H9 (cell line): ENCODE results near the gene MOB3C. TPM values are rescaled to one million over a fixed set of nuclear protein-coding genes. Genes with fewer than 3 reads are reported as not detected.

Source experiments
- DNase-seq: peaks from one replicate; pipeline ENCODE4 v3.0.0-alpha.2; 2017
- H2AFZ ChIP-seq: one replicate; pipeline ENCODE4 v1.6.1; 2013; ENCODE audit warnings: mild to moderate bottlenecking, low read length, control low read depth, moderate library complexity
- H2AK5ac ChIP-seq: 2 replicates; pipeline ENCODE4 v1.6.1; 2013; ENCODE audit warnings: low read length, control low read depth, mixed read lengths; ENCODE audit not compliant: insufficient read length
- H2BK120ac ChIP-seq: one replicate; pipeline ENCODE4 v1.6.1; 2013; ENCODE audit warnings: low read depth, mild to moderate bottlenecking, low read length, control low read depth, inconsistent platforms; ENCODE audit not compliant: poor library complexity, severe bottlenecking
- H2BK12ac ChIP-seq: 2 replicates; pipeline ENCODE4 v1.6.1; 2013; ENCODE audit warnings: low read length, control low read depth, mixed read lengths, low read depth; ENCODE audit not compliant: insufficient read length
- H2BK15ac ChIP-seq: 2 replicates; pipeline ENCODE4 v1.6.1; 2013; ENCODE audit warnings: low read depth, low read length, control low read depth
- H2BK20ac ChIP-seq: one replicate; pipeline ENCODE4 v1.6.1; 2013; ENCODE audit warnings: low read depth, mild to moderate bottlenecking, low read length, control low read depth, inconsistent platforms; ENCODE audit not compliant: poor library complexity, severe bottlenecking
- H2BK5ac ChIP-seq: 2 replicates; pipeline ENCODE4 v1.6.1; 2013; ENCODE audit warnings: low read length, control low read depth, mixed read lengths; ENCODE audit not compliant: insufficient read length
- H3K14ac ChIP-seq: 2 replicates; pipeline ENCODE4 v1.6.1; 2013; ENCODE audit warnings: low read length, control low read depth; ENCODE audit not compliant: insufficient read depth
- H3K18ac ChIP-seq: 2 replicates; pipeline ENCODE4 v1.6.1; 2013; ENCODE audit warnings: low read depth, mild to moderate bottlenecking, mixed read lengths, low read length, control low read depth; ENCODE audit not compliant: insufficient read length
- H3K23ac ChIP-seq: 2 replicates; pipeline ENCODE4 v1.6.1; 2013; ENCODE audit warnings: low read length, control low read depth, mixed read lengths, low read depth; ENCODE audit not compliant: insufficient read length
- H3K23me2 ChIP-seq: 2 replicates; pipeline ENCODE4 v1.6.1; 2013; ENCODE audit warnings: low read depth, mild to moderate bottlenecking, mixed read lengths, low read length, control low read depth; ENCODE audit not compliant: insufficient read length, poor library complexity, severe bottlenecking
- H3K27ac ChIP-seq: 2 replicates; pipeline ENCODE4 v1.5.1; 2013; ENCODE audit warnings: low read length, control low read depth, mixed read lengths, low read depth; ENCODE audit not compliant: insufficient read length
- H3K27me3 ChIP-seq: 2 replicates; pipeline ENCODE4 v1.6.1; 2013; ENCODE audit warnings: low read length, control low read depth, inconsistent platforms; ENCODE audit not compliant: insufficient read depth
- H3K4ac ChIP-seq: 2 replicates; pipeline ENCODE4 v1.6.1; 2013; ENCODE audit warnings: low read depth, mild to moderate bottlenecking, control low read depth, inconsistent platforms, low read length, moderate library complexity
- H3K4me1 ChIP-seq: 2 replicates; pipeline ENCODE4 v1.6.1; 2013; ENCODE audit warnings: low read length, control low read depth, inconsistent platforms; ENCODE audit not compliant: insufficient read depth
- H3K4me2 ChIP-seq: 2 replicates; pipeline ENCODE4 v1.6.1; 2013; ENCODE audit warnings: low read length, control low read depth, mixed read lengths; ENCODE audit not compliant: insufficient read length, insufficient read depth
- H3K56ac ChIP-seq: 2 replicates; pipeline ENCODE4 v1.6.1; 2013; ENCODE audit warnings: low read depth, mild to moderate bottlenecking, mixed read lengths, low read length, control low read depth; ENCODE audit not compliant: insufficient read length
- H3K79me1 ChIP-seq: 2 replicates; pipeline ENCODE4 v1.6.1; 2013; ENCODE audit warnings: low read depth, mild to moderate bottlenecking, moderate library complexity, low read length, control low read depth, inconsistent platforms; ENCODE audit not compliant: insufficient read depth, poor library complexity, severe bottlenecking
- H3K79me2 ChIP-seq: 2 replicates; pipeline ENCODE4 v1.6.1; 2013; ENCODE audit warnings: low read length, control low read depth, inconsistent platforms; ENCODE audit not compliant: insufficient read depth
- H3K9ac ChIP-seq: 2 replicates; pipeline ENCODE4 v1.6.1; 2013; ENCODE audit warnings: low read length, control low read depth, mixed read lengths; ENCODE audit not compliant: insufficient read length; ENCODE audit errors: extremely low read depth
- H3K9me3 ChIP-seq: one replicate; pipeline ENCODE4 v1.6.1; 2013; ENCODE audit warnings: low read depth, low read length, inconsistent platforms; ENCODE audit not compliant: control insufficient read depth
- H3T11ph ChIP-seq: one replicate; pipeline ENCODE4 v1.6.1; 2013; ENCODE audit warnings: mild to moderate bottlenecking, low read length, control low read depth, inconsistent platforms
- H4K20me1 ChIP-seq: one replicate; pipeline ENCODE4 v1.6.1; 2013; ENCODE audit not compliant: control insufficient read depth, insufficient read length, insufficient read depth
- H4K5ac ChIP-seq: 2 replicates; pipeline ENCODE4 v1.6.1; 2013; ENCODE audit warnings: low read depth, mild to moderate bottlenecking, mixed read lengths, low read length, control low read depth; ENCODE audit not compliant: insufficient read length
- H4K8ac ChIP-seq: replicated peaks from 2 replicates; pipeline ENCODE4 v1.6.1; 2013; ENCODE audit warnings: low read length, control low read depth, mixed read lengths, low read depth; ENCODE audit not compliant: insufficient read length
- H4K91ac ChIP-seq: 2 replicates; pipeline ENCODE4 v1.6.1; 2013; ENCODE audit warnings: low read depth, mild to moderate bottlenecking, moderate library complexity, mixed read lengths, low read length, control low read depth; ENCODE audit not compliant: insufficient read length
- H3K27ac Mint-ChIP-seq, 3 experiments: 2 replicates in 2 of 3; 3 replicates in 1 of 3; pipeline ENCODE4 v1.8.0; 2020 to 2021; ENCODE audit warnings: mixed read lengths in 3 of 3, mild to moderate bottlenecking in 1 of 3, moderate library complexity in 1 of 3
- H3K27me3 Mint-ChIP-seq: 2 replicates; pipeline ENCODE4 v1.8.0; 2021; ENCODE audit warnings: low read depth, mild to moderate bottlenecking, moderate library complexity, mixed read lengths
- H3K36me3 Mint-ChIP-seq, 3 experiments: 2 replicates in 2 of 3; 3 replicates in 1 of 3; pipeline ENCODE4 v1.8.0; 2020 to 2021; ENCODE audit warnings: low read depth in 3 of 3, mixed read lengths in 3 of 3; ENCODE audit not compliant: insufficient read depth in 1 of 3
- H3K4me1 Mint-ChIP-seq, 2 experiments: 2 replicates each; pipeline ENCODE4 v1.8.0; 2020; ENCODE audit warnings: mixed read lengths in 2 of 2
- H3K4me3 Mint-ChIP-seq, 2 experiments: 2 replicates in 1 of 2; 3 replicates in 1 of 2; pipeline ENCODE4 v1.8.0; 2020 to 2021; ENCODE audit warnings: mild to moderate bottlenecking in 2 of 2, mixed read lengths in 2 of 2, moderate library complexity in 1 of 2
- H3K9me3 Mint-ChIP-seq, 2 experiments: 2 replicates in 1 of 2; 3 replicates in 1 of 2; pipeline ENCODE4 v1.8.0; 2020; ENCODE audit warnings: mild to moderate bottlenecking in 2 of 2, mixed read lengths in 2 of 2, moderate library complexity in 1 of 2
- CTCF ChIP-seq: fragments of 200-600 bp; sonication (generic); conservative IDR thresholded peaks from 3 replicates; pipeline ENCODE4 v1.8.0; 2021; ENCODE audit warnings: antibody characterized with exemption, mild to moderate bottlenecking
- WGBS: extraction: QIAGEN DNeasy Blood & Tissue Kit; methylation state at CpG from one replicate; pipeline ENCODE4 v1.1.7; 2013; ENCODE audit warnings: missing lambda C conversion rate, low lambda C conversion rate, mixed read lengths; ENCODE audit not compliant: insufficient read length; ENCODE audit errors: extremely low coverage; 5-methylcytosine and 5-hydroxymethylcytosine counted together
- total RNA-seq: library from RNA; stranded (reverse); gene quantifications from 2 replicates; pipeline ENCODE4 v1.2.1, GENCODE V29; 2021

The MOB3C gene
- total RNA-seq, 1 experiment from 2014 or later: 3.2 TPM

- Histone ChIP-seq H3K18ac (no peak overlapping the region), H2BK5ac (no peak overlapping the region), H3K14ac (no peak overlapping the region), H3K27ac (no peak overlapping the region), H3K9me3 (no peaks in the 10 kb centered on the region), H3K56ac (no peak overlapping the region), H3K4ac (no peak overlapping the region), H3K27me3 (no peaks in the 10 kb centered on the region), H2BK12ac (no peak overlapping the region), H3K79me1 (no peaks in the 10 kb centered on the region), H4K8ac (no peak overlapping the region), H2AFZ (no peak overlapping the region), H4K91ac (no peak overlapping the region), H4K5ac (no peak overlapping the region), H3K4me2 (no peak overlapping the region), H2AK5ac (no peak overlapping the region), H3K4me1 (0 out of 2 replicates have a peak, but pooled peaks cover 2% of the 10 kb centered on the region), H2BK120ac (no peak overlapping the region), H2BK15ac (no peak overlapping the region), H2BK20ac (no peak overlapping the region), H3K23ac (no peak overlapping the region), H4K20me1 (no peaks in the 10 kb centered on the region), H3T11ph (no peak overlapping the region), H3K79me2 (no peaks in the 10 kb centered on the region), H3K9ac (no peak overlapping the region), H3K23me2 (no peaks in the 10 kb centered on the region)
- peaks cover 1% of the 10 kb centered on the region; the same call in 1 of the 2 replicates for H3K27me3 Mint-ChIP-seq
- H3K4me3 Mint-ChIP-seq: no peak overlapping the region
- H3K27ac Mint-ChIP-seq: peak overlapping the region in 2 of 3 experiments; percentile 38 to 62; a peak in 2 of 7 replicates
- H3K9me3 Mint-ChIP-seq: no peaks in the 10 kb centered on the region
- peaks cover 7 to 18% of the 10 kb centered on the region in 2 experiments for H3K4me1 Mint-ChIP-seq
- peak; percentile 59 for DNase-seq
- no CpG with 5 or more reads among the region's 20 CpGs for WGBS
- no peak for TF ChIP-seq CTCF
- H3K36me3 Mint-ChIP-seq: peaks cover 0 to 4% (median 0%) of the 10 kb centered on the region in 3 experiments; a peak in 1 of 7 replicates
Measured at GRCh38 chr1:46558141-46558963, 58.3 kb downstream of the MOB3C start.

Other genes with a start within 250 kb of the MOB3C start
- 18.9 and 23.4 TPM in 2 replicates for gene FAAH, start 222.5 kb downstream of the MOB3C start, total RNA-seq
- gene DMBX1, start 127.0 kb downstream of the MOB3C start, total RNA-seq: 2.3 and 2.5 TPM in 2 replicates
- not detected in 2 replicates for gene KNCN, start 65.2 kb downstream of the MOB3C start, total RNA-seq
- 12.9 and 13.4 TPM in 2 replicates for gene MKNK1, start 12.5 kb downstream of the MOB3C start, total RNA-seq
- gene ATPAF1, start 51.6 kb upstream of the MOB3C start, total RNA-seq: 57.3 and 59.6 TPM in 2 replicates
- not detected in 2 replicates for gene TEX38, start 55.0 kb upstream of the MOB3C start, total RNA-seq
- gene EFCAB14, start 102.3 kb upstream of the MOB3C start, total RNA-seq: 41.6 and 42.2 TPM in 2 replicates
- gene CYP4B1, start 182.2 kb upstream of the MOB3C start, total RNA-seq: not detected in 2 replicates